ENCODE results near the gene OPHN1. TPM values are rescaled to one million over a fixed set of nuclear protein-coding genes. Genes with fewer than 3 reads are reported as not detected.

OPHN1 gene
- total and polyA plus RNA-seq, 2 experiments from 2014 or later: 2.2 to 3.8 TPM

DNA sequence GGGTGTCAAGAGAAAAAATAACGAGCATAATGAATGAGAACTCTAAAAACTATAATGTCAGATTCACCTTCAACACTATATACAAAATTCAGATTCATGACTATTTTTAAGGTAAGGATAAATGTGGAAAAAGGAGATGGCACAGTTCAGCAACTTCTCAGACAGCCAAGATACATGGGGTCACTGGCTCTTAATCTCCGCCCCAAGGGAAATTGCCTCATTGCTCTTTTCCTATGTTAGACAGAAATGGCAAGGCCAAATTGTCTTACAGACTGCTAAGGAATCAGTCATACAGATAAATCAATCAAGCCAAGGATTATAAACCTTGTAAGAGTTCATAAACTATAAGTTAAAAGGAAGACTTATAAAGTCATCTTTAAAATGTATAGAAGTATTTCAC, 183.4 kb downstream of the OPHN1 start:
- no peaks in the 10 kb centered on the region for H3K9me2 ChIP-seq (ENCODE audit: insufficient read depth)
- no peak overlapping the region for H3K4me3 ChIP-seq
- Mint-ChIP-seq H3K4me3 (no peak overlapping the region), H3K36me3 (ENCODE audit: low read depth) (no peaks in the 10 kb centered on the region), H3K27ac (no peak overlapping the region), H3K27me3 (ENCODE audit: insufficient read depth, low read depth, poor library complexity) (peaks cover 2% of the 10 kb centered on the region), H3K4me1 (no peaks in the 10 kb centered on the region), H3K9me3 (no peaks in the 10 kb centered on the region)
- H3K4me1 ChIP-seq (ENCODE audit: insufficient read depth): no peaks in the 10 kb centered on the region
- no peaks in the 10 kb centered on the region for H3K79me2 ChIP-seq (replicated peaks; ENCODE audit: insufficient read depth)
- no peaks in the 10 kb centered on the region for H3K27me3 ChIP-seq (ENCODE audit: insufficient read depth)
- DNase-seq (ENCODE audit: low spot score) (no peak), ATAC-seq (no peak)
- no peaks in the 10 kb centered on the region for H4K20me1 ChIP-seq (replicated peaks; ENCODE audit: insufficient read depth)
- H3F3A ChIP-seq (replicated peaks; ENCODE audit: low read depth): no peaks in the 10 kb centered on the region
- no peak overlapping the region for H3K27ac ChIP-seq (ENCODE audit: low read depth)
- no peak overlapping the region for H2AFZ ChIP-seq
- no peak for TF ChIP-seq ZNF331 (CRISPR knock-in tag; IDR thresholded peaks at IDR 0.05; ENCODE audit: low read depth)
- no peak for TF ChIP-seq JUNB (IDR thresholded peaks at IDR 0.05; ENCODE audit: unreplicated experiment)
- TF ChIP-seq POLR2AphosphoS5 (IDR thresholded peaks at IDR 0.05; ENCODE audit: low read depth): no peak
- no peak for TF ChIP-seq NANOG (IDR thresholded peaks at IDR 0.05; ENCODE audit: borderline replicate concordance)
- no peak for TF ChIP-seq STAT1 (IDR thresholded peaks at IDR 0.05; ENCODE audit: unreplicated experiment)
- no peak for TF ChIP-seq CREB1 (CRISPR knock-in tag; IDR thresholded peaks at IDR 0.05; ENCODE audit: low read depth)
- TF ChIP-seq EZH2 (IDR thresholded peaks at IDR 0.05; ENCODE audit: low read depth, unreplicated experiment): no peak
- TF ChIP-seq CTCF (conservative IDR thresholded peaks at IDR 0.05; ENCODE audit: low read depth in 2 of 2): no peak
- TF ChIP-seq ZNF114 (CRISPR knock-in tag; IDR thresholded peaks at IDR 0.05): no peak
- no peak for TF ChIP-seq REST (IDR thresholded peaks at IDR 0.05; ENCODE audit: unreplicated experiment)
- no peak overlapping the region for H3K4me2 ChIP-seq
- no peaks in the 10 kb centered on the region for H3K36me3 ChIP-seq (ENCODE audit: insufficient read depth)

DNA sequence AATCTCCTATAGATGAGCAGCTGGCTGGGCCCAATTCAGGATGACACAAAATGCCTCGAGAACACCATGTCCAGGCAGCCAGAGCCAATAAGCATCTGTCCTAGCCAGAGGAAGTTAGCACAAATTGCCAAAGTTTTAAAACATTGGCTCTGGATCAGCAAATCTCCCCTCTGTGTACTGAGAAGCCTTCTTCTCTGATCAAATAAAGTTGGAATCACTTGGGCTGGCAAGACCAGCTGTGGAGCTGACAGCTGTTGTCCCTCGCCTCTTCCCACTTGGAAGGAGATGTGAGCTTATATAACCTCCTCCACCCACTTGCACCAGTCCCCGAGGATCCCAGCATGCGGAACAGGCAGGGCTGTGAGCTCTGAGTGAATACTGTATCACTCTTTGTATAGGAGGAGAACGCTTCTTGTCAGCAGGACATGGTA, 183.9 kb downstream of the OPHN1 start:
- Histone ChIP-seq H3K4me3 (no peak overlapping the region), H3K27me3 (ENCODE audit: insufficient read depth) (no peaks in the 10 kb centered on the region), H3K4me2 (no peak overlapping the region), H3K9me2 (ENCODE audit: insufficient read depth) (no peaks in the 10 kb centered on the region), H4K20me1 (replicated peaks; ENCODE audit: insufficient read depth) (no peaks in the 10 kb centered on the region), H3K27ac (ENCODE audit: low read depth) (no peak overlapping the region), H2AFZ (no peak overlapping the region), H3F3A (replicated peaks; ENCODE audit: low read depth) (no peaks in the 10 kb centered on the region), H3K36me3 (ENCODE audit: insufficient read depth) (no peaks in the 10 kb centered on the region), H3K79me2 (replicated peaks; ENCODE audit: insufficient read depth) (no peaks in the 10 kb centered on the region), H3K4me1 (ENCODE audit: insufficient read depth) (no peaks in the 10 kb centered on the region)
- Mint-ChIP-seq H3K4me1 (no peaks in the 10 kb centered on the region), H3K4me3 (no peak overlapping the region), H3K9me3 (no peaks in the 10 kb centered on the region), H3K27me3 (ENCODE audit: insufficient read depth, low read depth, poor library complexity) (peaks cover 2% of the 10 kb centered on the region), H3K36me3 (ENCODE audit: low read depth) (no peaks in the 10 kb centered on the region), H3K27ac (no peak overlapping the region)
- DNase-seq (ENCODE audit: low spot score): no peak
- ATAC-seq: no peak
- TF ChIP-seq, protein P1, sequence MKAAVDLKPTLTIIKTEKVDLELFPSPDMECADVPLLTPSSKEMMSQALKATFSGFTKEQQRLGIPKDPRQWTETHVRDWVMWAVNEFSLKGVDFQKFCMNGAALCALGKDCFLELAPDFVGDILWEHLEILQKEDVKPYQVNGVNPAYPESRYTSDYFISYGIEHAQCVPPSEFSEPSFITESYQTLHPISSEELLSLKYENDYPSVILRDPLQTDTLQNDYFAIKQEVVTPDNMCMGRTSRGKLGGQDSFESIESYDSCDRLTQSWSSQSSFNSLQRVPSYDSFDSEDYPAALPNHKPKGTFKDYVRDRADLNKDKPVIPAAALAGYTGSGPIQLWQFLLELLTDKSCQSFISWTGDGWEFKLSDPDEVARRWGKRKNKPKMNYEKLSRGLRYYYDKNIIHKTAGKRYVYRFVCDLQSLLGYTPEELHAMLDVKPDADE (IDR thresholded peaks at IDR 0.05): no peak
- TF ChIP-seq CTCF (conservative IDR thresholded peaks at IDR 0.05; ENCODE audit: low read depth in 2 of 2) (no peak), JUNB (IDR thresholded peaks at IDR 0.05; ENCODE audit: unreplicated experiment) (no peak), REST (IDR thresholded peaks at IDR 0.05; ENCODE audit: unreplicated experiment) (no peak), NANOG (IDR thresholded peaks at IDR 0.05; ENCODE audit: borderline replicate concordance) (no peak)
